Fibroblast of lung (primary cell): ENCODE results near the gene EEFSEC. TPM values are rescaled to one million over a fixed set of nuclear protein-coding genes. Genes with fewer than 3 reads are reported as not detected.
A peak's percentile ranks its signal among the peaks of the same experiment; 100 is the strongest.

Experiments
- DNase-seq, 2 donors: peaks; one replicate each; pipeline versions ENCODE4 v3.0.0 to v3.0.0-alpha.2; 2010; ENCODE audit warnings: low read depth in 2 of 2
- H2AFZ ChIP-seq: 2 replicates; pipeline ENCODE4 v1.5.1; 2012; ENCODE audit warnings: low read length, control low read depth, inconsistent platforms
- H3K27ac ChIP-seq: 2 replicates; pipeline ENCODE4 v1.5.1; 2011; ENCODE audit warnings: low read length, control low read depth; ENCODE audit not compliant: insufficient read depth
- H3K27me3 ChIP-seq: 2 replicates; pipeline ENCODE4 v1.5.1; 2011; ENCODE audit warnings: mild to moderate bottlenecking, low read length; ENCODE audit not compliant: control insufficient read depth, insufficient read depth
- H3K36me3 ChIP-seq: 2 replicates; pipeline ENCODE4 v1.5.1; 2011; ENCODE audit warnings: low read length; ENCODE audit not compliant: control insufficient read depth, insufficient read depth
- H3K4me1 ChIP-seq: 2 replicates; pipeline ENCODE4 v1.5.1; 2011; ENCODE audit warnings: low read length; ENCODE audit not compliant: control insufficient read depth, insufficient read depth; ENCODE audit errors: extremely low read depth
- H3K4me2 ChIP-seq: 2 replicates; pipeline ENCODE4 v1.5.1; 2011; ENCODE audit warnings: low read length, control low read depth; ENCODE audit not compliant: insufficient read depth; ENCODE audit errors: extremely low read depth
- H3K4me3 ChIP-seq, 4 experiments: fragments of 200-600 bp in 1 of 4; sonication (generic) in 1 of 4; replicated peaks in 1 of 4; 2 replicates each; pipeline ENCODE4 v1.5.1; 2011 to 2016; ENCODE audit warnings: low read length in 4 of 4, low read depth in 3 of 4, mild to moderate bottlenecking in 3 of 4, control low read depth in 2 of 4, inconsistent platforms in 1 of 4, mixed read lengths in 1 of 4; ENCODE audit not compliant: insufficient read depth in 1 of 4; ENCODE audit errors: control extremely low read depth in 1 of 4
- H3K79me2 ChIP-seq: 2 replicates; pipeline ENCODE4 v1.5.1; 2012; ENCODE audit warnings: mild to moderate bottlenecking, low read length, inconsistent platforms; ENCODE audit not compliant: control insufficient read depth, insufficient read depth
- H3K9ac ChIP-seq: 2 replicates; pipeline ENCODE4 v1.5.1; 2011; ENCODE audit warnings: mild to moderate bottlenecking, low read length, control low read depth; ENCODE audit not compliant: insufficient read depth
- H3K9me3 ChIP-seq: 2 replicates; pipeline ENCODE4 v1.5.1; 2012; ENCODE audit warnings: low read depth, low read length; ENCODE audit not compliant: control insufficient read depth, insufficient read depth
- H4K20me1 ChIP-seq: 2 replicates; pipeline ENCODE4 v1.5.1; 2011; ENCODE audit warnings: low read length; ENCODE audit not compliant: control insufficient read depth, insufficient read depth; ENCODE audit errors: extremely low read depth
- EZH2 ChIP-seq: IDR thresholded peaks from 2 replicates; pipeline ENCODE4 v1.5.1; 2012; ENCODE audit warnings: low read length, control low read depth, mild to moderate bottlenecking; ENCODE audit errors: missing control alignments
- polyA plus RNA-seq, 2 donors: library from polyadenylated mRNA; depleted of rRNA in 1 of 2; stranded (reverse) in 1 of 2; unstranded in 1 of 2; fragments of >200 nt; gene quantifications; 2 replicates each; pipeline ENCODE4 v1.2.1, GENCODE V29; 2011 to 2012; ENCODE audit warnings: missing spikeins in 1 of 2
- total RNA-seq: library from RNA; depleted of rRNA; stranded (reverse); fragments of >200 nt; gene quantifications from 2 replicates; pipeline ENCODE4 v1.2.1, GENCODE V29; 2014
- TF ChIP-seq, protein P1 (sequence below), 2 donors: IDR thresholded peaks in 1 of 2; conservative IDR thresholded peaks in 1 of 2; 1 replicate in 1 of 2; 2 replicates in 1 of 2; pipeline ENCODE4 v1.5.1; 2011 to 2012; ENCODE audit warnings: low read length in 2 of 2, control low read depth in 1 of 2, inconsistent platforms in 1 of 2, low read depth in 1 of 2, mild to moderate bottlenecking in 1 of 2

EEFSEC gene
- total and polyA plus RNA-seq, 2 donors (not counting 1 experiment from before 2014, with no cell fraction given) = 2.6 to 5.0 TPM

DNA sequence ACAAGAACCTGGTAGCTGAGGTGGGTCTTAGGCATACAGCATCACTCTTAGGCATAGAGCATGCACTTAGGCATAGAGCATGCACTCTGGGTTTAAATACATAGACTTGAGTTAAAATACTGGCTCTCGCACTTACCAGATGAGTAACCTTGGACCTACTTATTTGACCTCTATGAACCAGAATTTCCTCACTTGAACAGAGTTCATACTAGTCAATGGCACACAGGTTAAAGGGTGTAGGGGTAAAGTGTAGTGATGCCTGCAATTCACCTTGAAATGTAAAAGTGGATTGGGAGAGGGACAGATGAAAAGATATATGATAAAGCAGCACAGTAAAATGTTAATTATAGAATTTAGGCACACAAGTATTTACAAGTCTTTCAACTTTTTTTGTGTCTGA lies 31.3 kb upstream of the EEFSEC start:
- Histone ChIP-seq H3K36me3 (no peaks in the 10 kb centered on the region), H3K9me3 (no peaks in the 10 kb centered on the region), H4K20me1 (no peaks in the 10 kb centered on the region), H3K9ac (no peak overlapping the region), H3K4me2 (no peak overlapping the region), H3K79me2 (peaks cover 17% of the 10 kb centered on the region), H3K4me1 (peaks cover 3% of the 10 kb centered on the region), H3K27ac (no peak overlapping the region), H2AFZ (no peak overlapping the region), H3K4me3 (peak overlapping the region in 2 of 4 experiments; percentile 92 to 93), H3K27me3 (no peaks in the 10 kb centered on the region)
- TF ChIP-seq, protein P1, sequence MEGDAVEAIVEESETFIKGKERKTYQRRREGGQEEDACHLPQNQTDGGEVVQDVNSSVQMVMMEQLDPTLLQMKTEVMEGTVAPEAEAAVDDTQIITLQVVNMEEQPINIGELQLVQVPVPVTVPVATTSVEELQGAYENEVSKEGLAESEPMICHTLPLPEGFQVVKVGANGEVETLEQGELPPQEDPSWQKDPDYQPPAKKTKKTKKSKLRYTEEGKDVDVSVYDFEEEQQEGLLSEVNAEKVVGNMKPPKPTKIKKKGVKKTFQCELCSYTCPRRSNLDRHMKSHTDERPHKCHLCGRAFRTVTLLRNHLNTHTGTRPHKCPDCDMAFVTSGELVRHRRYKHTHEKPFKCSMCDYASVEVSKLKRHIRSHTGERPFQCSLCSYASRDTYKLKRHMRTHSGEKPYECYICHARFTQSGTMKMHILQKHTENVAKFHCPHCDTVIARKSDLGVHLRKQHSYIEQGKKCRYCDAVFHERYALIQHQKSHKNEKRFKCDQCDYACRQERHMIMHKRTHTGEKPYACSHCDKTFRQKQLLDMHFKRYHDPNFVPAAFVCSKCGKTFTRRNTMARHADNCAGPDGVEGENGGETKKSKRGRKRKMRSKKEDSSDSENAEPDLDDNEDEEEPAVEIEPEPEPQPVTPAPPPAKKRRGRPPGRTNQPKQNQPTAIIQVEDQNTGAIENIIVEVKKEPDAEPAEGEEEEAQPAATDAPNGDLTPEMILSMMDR (conservative IDR thresholded peaks at IDR 0.05 in 1 of 2, IDR thresholded peaks at IDR 0.05 in 1 of 2; ENCODE audit: low read depth in 1 of 2, low read length in 2 of 2) = no peak
- no peak for TF ChIP-seq EZH2
- DNase-seq = no peak

DNA sequence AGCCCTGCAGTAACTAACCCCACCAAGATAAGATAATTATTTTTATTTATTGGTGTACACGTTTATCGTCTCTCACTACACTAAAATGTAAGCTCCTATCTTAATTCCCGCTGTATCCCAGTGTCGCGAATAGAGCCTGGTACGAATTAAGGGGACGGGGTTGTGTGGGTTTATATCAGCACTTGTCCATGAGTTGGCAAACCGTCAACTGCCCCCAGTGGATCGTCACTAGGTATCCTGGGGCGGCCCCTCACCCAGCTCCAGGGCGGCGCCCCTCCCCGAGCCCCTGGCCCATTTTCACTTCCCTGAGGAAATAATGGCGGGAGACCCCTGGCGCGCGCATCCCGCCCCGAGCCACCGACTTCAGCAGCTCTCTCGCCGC lies 30.1 kb upstream of the EEFSEC start:
- H3K9me3 ChIP-seq = no peaks in the 10 kb centered on the region
- no peaks in the 10 kb centered on the region for H3K36me3 ChIP-seq
- H3K4me3 ChIP-seq = peak overlapping the region; percentile 92 to 97 (median 94)
- DNase-seq = no peak
- H3K27me3 ChIP-seq = no peaks in the 10 kb centered on the region
- H4K20me1 ChIP-seq = no peaks in the 10 kb centered on the region
- peak overlapping the region; percentile 92 for H3K9ac ChIP-seq
- peak overlapping the region; percentile 94 for H3K27ac ChIP-seq
- peak overlapping the region; percentile 97 for H2AFZ ChIP-seq
- peak overlapping the region; percentile 99 for H3K4me2 ChIP-seq
- peaks cover 17% of the 10 kb centered on the region for H3K79me2 ChIP-seq
- no peak for TF ChIP-seq EZH2
- TF ChIP-seq, protein P1 (conservative IDR thresholded peaks at IDR 0.05 in 1 of 2, IDR thresholded peaks at IDR 0.05 in 1 of 2; ENCODE audit: low read depth in 1 of 2, low read length in 2 of 2) = no peak
- H3K4me1 ChIP-seq = peaks cover 3% of the 10 kb centered on the region

DNA sequence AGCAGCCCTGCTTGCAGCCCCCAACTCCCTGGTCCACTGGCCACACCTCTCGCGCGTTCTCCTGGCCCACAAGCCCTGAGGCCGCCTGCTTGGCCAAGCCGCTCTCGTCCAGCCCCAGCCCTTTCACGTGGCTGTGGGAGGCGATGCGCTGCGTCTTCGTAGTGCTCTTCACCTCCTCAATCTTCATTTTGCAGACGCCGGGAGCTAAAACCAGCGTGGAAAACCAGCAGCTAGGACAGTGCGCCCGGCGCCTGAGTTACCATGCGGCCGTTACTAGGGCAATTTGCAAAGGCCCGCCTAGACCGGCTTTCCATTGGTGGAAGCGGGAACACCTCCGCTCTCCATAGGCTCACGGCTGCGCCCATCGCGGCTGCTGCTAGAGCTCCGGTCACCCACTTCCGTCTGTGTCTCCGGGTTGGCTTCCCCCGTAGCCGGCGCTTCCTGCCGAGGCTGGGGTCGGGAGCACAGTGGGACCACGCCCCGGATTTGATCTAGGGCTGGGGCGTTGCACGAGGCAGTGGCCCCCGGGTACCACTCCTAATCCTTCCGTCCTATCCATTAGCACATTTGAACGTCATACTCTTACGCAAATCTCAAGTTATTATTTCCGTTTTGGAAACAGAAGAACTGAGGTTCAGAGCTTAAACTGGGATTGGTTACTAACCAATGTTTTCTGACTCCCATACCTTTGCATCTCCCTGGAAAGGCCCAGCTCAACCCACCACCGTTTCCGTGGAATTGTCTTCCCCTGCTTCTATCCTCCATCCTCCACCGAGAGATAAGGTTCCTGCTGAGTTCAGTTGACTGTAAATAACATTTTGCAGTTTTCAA lies 29.5 kb upstream of the EEFSEC start, which contains the start of gene RUVBL1:
Gene RUVBL1 (minus strand): TSS at position 275 of the 831 bp plus-strand sequence. CDS start 88 bp downstream, at position 187.
- Histone ChIP-seq H3K9me3 (no peaks in the 10 kb centered on the region), H3K27ac (peak within 1 kb of the TSS; percentile 94), H3K36me3 (no peaks in the 10 kb centered on the region), H3K9ac (peak within 1 kb of the TSS; percentile 92), H3K4me1 (peaks cover 3% of the 10 kb centered on the region), H3K4me2 (peak within 1 kb of the TSS; percentile 99), H3K4me3 (peak within 1 kb of the TSS; percentile 92 to 97 (median 94)), H2AFZ (peak within 1 kb of the TSS; percentile 97), H4K20me1 (no peaks in the 10 kb centered on the region), H3K79me2 (peaks cover 17% of the 10 kb centered on the region), H3K27me3 (no peaks in the 10 kb centered on the region)
- DNase-seq = peak; percentile 98
- TF ChIP-seq, protein P1 (conservative IDR thresholded peaks at IDR 0.05 in 1 of 2, IDR thresholded peaks at IDR 0.05 in 1 of 2; ENCODE audit: low read depth in 1 of 2, low read length in 2 of 2) = no peak
- no peak for TF ChIP-seq EZH2
